Lower leg skin (tissue), 4 donors: ENCODE results near the gene TSHZ2. TPM values are rescaled to one million over a fixed set of nuclear protein-coding genes. Genes with fewer than 3 reads are reported as not detected.

Source experiments
- DNase-seq, 2 donors: peaks; one replicate each; pipeline ENCODE4 v3.0.0-alpha.2; 2019; ENCODE audit warnings: low spot score in 2 of 2
- H3K4me3 ChIP-seq: fragments of 200-600 bp; sonication (generic); 2 replicates; pipeline ENCODE4 v1.5.1; 2017; ENCODE audit warnings: mild to moderate bottlenecking, low read depth; ENCODE audit not compliant: poor library complexity, severe bottlenecking
- POLR2A ChIP-seq, 2 donors: fragments of 450-650 bp; IDR thresholded peaks; one replicate each; pipeline ENCODE4 v1.6.1; 2016 to 2017; ENCODE audit warnings: antibody characterized with exemption in 2 of 2, mild to moderate bottlenecking in 1 of 2, moderate library complexity in 1 of 2
- WGBS, 2 donors: methylation state at CpG; one replicate each; pipeline ENCODE4 v1.1.5; 2018; 5-methylcytosine and 5-hydroxymethylcytosine counted together
- intact Hi-C: fragments of 100-400 bp; cut with DNase I; formaldehyde crosslinking; loops from one replicate; pipeline ENCODE4 v1.15.0; 2023; ENCODE audit warnings: low total_unique reads
- total RNA-seq, 4 donors: library from RNA; depleted of rRNA; stranded (reverse); fragments of >200 nt; gene quantifications; one replicate each; pipeline ENCODE4 v1.1.0, GENCODE V29; 2016
- TF ChIP-seq, protein P1 (sequence below), 3 donors: fragments of 450-650 bp; IDR thresholded peaks; one replicate each; pipeline ENCODE4 v1.5.1; 2016; ENCODE audit warnings: antibody characterized with exemption in 3 of 3, mild to moderate bottlenecking in 3 of 3, moderate library complexity in 2 of 3

The TSHZ2 gene
- total RNA-seq, 4 donors from 2014 or later: 8.1 to 25.7 (median 10.5) TPM

DNA sequence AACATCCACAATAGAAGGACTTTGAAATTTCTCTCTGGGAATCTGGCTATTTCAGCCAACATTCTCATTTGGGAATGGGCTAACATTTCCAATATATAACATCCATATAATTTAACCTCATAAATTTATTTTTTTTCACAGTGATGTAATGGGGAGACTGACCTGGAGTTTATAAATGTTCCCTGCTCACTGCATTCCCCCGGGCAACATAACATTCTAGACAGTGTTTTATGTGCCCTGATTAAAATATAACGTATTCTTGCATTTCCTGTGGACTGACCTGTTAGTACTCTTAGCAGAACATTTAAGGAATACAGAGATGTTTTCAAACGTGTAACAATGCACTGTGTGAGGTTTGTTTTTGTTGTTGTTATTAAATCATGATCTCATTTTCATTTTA, 20.9 kb downstream of the TSHZ2 start:
- H3K4me3 ChIP-seq: no peak overlapping the region
- no peak for DNase-seq
- intact Hi-C loops: no loop called here
- WGBS, 2 donors: 30 to 32% methylated on average over 3 of the region's 3 CpGs
- TF ChIP-seq POLR2A (IDR thresholded peaks at IDR 0.05): no peak
- TF ChIP-seq, protein P1, sequence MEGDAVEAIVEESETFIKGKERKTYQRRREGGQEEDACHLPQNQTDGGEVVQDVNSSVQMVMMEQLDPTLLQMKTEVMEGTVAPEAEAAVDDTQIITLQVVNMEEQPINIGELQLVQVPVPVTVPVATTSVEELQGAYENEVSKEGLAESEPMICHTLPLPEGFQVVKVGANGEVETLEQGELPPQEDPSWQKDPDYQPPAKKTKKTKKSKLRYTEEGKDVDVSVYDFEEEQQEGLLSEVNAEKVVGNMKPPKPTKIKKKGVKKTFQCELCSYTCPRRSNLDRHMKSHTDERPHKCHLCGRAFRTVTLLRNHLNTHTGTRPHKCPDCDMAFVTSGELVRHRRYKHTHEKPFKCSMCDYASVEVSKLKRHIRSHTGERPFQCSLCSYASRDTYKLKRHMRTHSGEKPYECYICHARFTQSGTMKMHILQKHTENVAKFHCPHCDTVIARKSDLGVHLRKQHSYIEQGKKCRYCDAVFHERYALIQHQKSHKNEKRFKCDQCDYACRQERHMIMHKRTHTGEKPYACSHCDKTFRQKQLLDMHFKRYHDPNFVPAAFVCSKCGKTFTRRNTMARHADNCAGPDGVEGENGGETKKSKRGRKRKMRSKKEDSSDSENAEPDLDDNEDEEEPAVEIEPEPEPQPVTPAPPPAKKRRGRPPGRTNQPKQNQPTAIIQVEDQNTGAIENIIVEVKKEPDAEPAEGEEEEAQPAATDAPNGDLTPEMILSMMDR (IDR thresholded peaks at IDR 0.05): no peak

DNA sequence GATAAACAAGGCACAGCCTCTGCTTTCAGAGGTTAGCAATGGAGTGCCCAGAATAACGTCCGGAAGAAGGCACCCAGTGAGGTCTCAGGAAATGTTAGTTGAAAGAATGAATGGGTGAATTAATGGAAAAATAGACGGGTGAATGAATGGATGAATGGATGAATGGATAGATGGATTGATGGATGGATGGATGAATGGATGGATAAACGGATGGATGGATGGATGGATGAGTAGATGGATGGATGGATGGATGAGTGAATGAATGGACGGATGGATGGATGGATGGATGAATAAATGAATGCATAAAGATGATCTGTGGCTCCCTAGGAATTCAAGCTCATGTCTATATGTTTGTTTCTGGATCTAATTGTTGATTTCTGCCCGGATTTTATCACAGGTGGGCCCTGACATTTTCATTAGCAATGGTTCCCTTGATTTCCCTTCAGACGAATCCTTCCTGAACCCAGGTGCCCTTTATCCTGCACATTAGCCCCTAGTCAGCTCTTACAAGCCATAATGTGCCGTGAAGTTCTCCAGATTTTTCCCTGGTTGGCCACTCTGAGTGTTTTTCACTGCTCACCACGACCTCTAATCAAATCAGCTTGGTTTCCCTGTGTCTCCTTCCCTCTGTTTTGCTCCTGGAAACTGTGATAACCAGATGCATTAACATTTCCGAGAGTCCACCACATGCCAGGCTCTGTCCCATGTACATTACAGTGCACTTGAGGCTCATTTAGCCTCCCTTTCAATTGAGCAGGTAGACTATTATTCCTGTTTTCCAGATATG, 22.2 kb downstream of the TSHZ2 start:
- intact Hi-C loops: no loop called here
- TF ChIP-seq, protein P1 (IDR thresholded peaks at IDR 0.05): no peak
- no peak for TF ChIP-seq POLR2A (IDR thresholded peaks at IDR 0.05)
- WGBS, 2 donors: 80 to 93% methylated on average over 10 of the region's 10 CpGs
- H3K4me3 ChIP-seq: no peak overlapping the region
- no peak for DNase-seq

DNA sequence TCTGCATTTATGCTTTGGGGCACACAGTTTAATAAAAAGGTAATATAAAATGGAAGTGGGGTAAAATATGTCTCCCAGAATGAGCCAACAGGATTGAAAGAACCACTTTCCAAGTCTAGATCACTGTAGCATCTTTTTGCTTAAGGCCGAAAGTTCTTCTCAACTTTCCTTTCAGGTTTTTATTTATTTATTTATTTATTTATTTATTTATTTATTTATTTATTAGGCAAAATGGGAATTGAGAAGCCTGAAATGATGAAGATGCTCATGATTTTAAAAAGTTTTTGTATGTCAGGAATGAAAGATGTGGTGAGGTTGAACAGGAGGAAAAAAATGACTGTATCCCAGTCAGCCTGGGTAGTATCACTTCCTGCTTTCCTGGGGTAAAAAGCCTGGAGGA, 24.0 kb downstream of the TSHZ2 start:
- TF ChIP-seq POLR2A (IDR thresholded peaks at IDR 0.05): no peak
- no peak overlapping the region for H3K4me3 ChIP-seq
- no peak for DNase-seq
- 98% methylated on average over 1 of the region's 1 CpG for WGBS, 2 donors
- intact Hi-C loops: no loop called here

DNA sequence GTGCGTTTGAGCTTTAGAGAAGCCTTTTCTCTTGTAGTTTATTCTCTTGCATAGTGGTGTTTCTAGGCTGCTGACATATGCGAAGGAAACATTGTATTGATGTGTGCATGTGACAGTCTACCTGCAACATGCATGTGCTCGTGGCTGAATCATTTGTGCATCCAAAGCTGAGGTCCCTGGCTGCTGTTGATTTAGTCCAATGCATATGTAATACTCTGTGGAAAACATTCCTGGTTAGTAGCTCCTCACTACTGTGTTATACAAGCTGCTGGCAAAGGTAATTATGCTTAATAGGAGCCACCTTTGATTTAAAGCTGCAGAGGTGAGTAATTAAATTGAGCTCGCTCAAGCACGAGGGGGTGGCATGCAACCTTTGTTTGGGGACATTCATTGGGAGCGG, 24.5 kb downstream of the TSHZ2 start:
- no peak for DNase-seq
- H3K4me3 ChIP-seq: no peak overlapping the region
- WGBS, 2 donors: 64 to 82% methylated on average over 6 of the region's 6 CpGs
- intact Hi-C loops: no loop called here
- TF ChIP-seq, protein P1 (IDR thresholded peaks at IDR 0.05): no peak
- no peak for TF ChIP-seq POLR2A (IDR thresholded peaks at IDR 0.05)

DNA sequence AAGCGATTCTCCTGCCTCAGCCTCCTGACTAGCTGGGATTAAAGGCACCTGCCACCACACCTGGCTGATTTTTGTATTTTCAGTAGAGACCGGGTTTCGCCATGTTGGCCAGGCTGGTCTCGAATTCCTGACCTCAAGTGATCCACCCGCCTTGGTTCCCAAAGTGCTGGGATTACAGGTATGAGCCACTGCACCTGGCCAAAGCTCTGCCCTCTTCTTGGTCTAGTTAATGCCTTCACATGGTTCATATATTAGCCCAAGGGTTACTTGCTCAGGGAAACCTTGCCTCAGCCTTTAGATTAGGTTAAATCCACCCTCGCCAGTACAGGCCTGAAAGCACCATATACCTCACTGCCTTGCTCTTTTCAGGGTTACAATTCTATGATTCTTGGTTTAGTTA, 26.1 kb downstream of the TSHZ2 start:
- 96% methylated on average over 6 of the region's 6 CpGs for WGBS, 2 donors
- intact Hi-C loops: no loop called here
- no peak overlapping the region for H3K4me3 ChIP-seq
- no peak for DNase-seq
- no peak for TF ChIP-seq POLR2A (IDR thresholded peaks at IDR 0.05)
- TF ChIP-seq, protein P1 (IDR thresholded peaks at IDR 0.05): no peak

DNA sequence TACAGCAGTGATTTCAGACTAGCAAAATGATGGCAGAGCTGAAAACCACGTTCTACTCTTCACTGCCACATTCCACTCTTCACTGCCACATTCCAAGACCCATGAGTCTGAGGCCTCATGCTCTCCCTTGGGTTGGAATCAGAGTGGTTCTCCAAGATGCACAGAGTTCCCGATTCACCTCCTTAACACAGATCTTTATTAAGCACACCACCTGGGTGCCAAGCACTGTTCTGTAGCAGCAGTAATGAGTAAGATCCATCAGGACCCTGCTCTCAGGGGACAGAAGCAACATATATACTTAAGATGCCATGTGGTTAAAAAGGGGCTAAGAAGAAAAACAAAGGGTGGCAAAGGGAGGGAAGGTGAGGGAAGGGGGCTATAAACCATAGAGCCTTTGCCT, 26.9 kb downstream of the TSHZ2 start:
- 91 to 93% methylated on average over 2 of the region's 2 CpGs for WGBS, 2 donors
- no peak for TF ChIP-seq POLR2A (IDR thresholded peaks at IDR 0.05)
- TF ChIP-seq, protein P1 (IDR thresholded peaks at IDR 0.05): no peak
- no peak overlapping the region for H3K4me3 ChIP-seq
- intact Hi-C loops: no loop called here
- no peak for DNase-seq
